22Rv1 (cell line): Measurements from ENCODE around the gene HORMAD2.

Experiments used
- H3K27ac ChIP-seq: fragments of 450-650 bp; 2 replicates; pipeline ENCODE4 v1.5.1; 2017
- CTCF ChIP-seq: fragments of 450-650 bp; IDR thresholded peaks from 2 replicates; pipeline ENCODE4 v1.5.1; 2017; ENCODE audit warnings: mild to moderate bottlenecking
- ZFX ChIP-seq: fragments of 450-650 bp; IDR thresholded peaks from 2 replicates; pipeline ENCODE4 v1.6.1; 2017; ENCODE audit warnings: antibody characterized with exemption, borderline replicate concordance

HORMAD2 gene

GRCh38 chr22:30115705-30116104 is 35.4 kb downstream of the HORMAD2 start:
- H3K27ac ChIP-seq = no peak overlapping the region
- no peak for TF ChIP-seq CTCF
- no peak for TF ChIP-seq ZFX

- H3K27ac ChIP-seq = no peak overlapping the region
- TF ChIP-seq ZFX = no peak
- no peak for TF ChIP-seq CTCF
These were observed 36.3 kb downstream of the HORMAD2 start for GRCh38 chr22:30116362-30117117.

- no peak overlapping the region for H3K27ac ChIP-seq
- TF ChIP-seq ZFX (no peak), CTCF (no peak)
These were observed 37.0 kb downstream of the HORMAD2 start for GRCh38 chr22:30117256-30117655.

GRCh38 chr22:30118291-30118690 is 38.0 kb downstream of the HORMAD2 start:
- no peak overlapping the region for H3K27ac ChIP-seq
- no peak for TF ChIP-seq CTCF
- no peak for TF ChIP-seq ZFX

- H3K27ac ChIP-seq = no peak overlapping the region
- TF ChIP-seq ZFX = no peak
- TF ChIP-seq CTCF = no peak
These were observed 41.7 kb downstream of the HORMAD2 start for GRCh38 chr22:30121960-30122359.

- TF ChIP-seq ZFX = no peak
- no peak for TF ChIP-seq CTCF
- H3K27ac ChIP-seq = no peak overlapping the region
These were observed 43.2 kb downstream of the HORMAD2 start for GRCh38 chr22:30123463-30123862.

GRCh38 chr22:30127749-30128166 is 47.5 kb downstream of the HORMAD2 start:
- no peak overlapping the region for H3K27ac ChIP-seq
- TF ChIP-seq CTCF = no peak
- no peak for TF ChIP-seq ZFX
